Hair follicle dermal papilla cell (primary cell): ENCODE data around the gene OXSM. TPM values are rescaled to one million over a fixed set of nuclear protein-coding genes. Genes with fewer than 3 reads are reported as not detected.

Source experiments
- total RNA-seq: library from RNA; depleted of rRNA; stranded (reverse); fragments of >200 nt; gene quantifications from 2 replicates; pipeline ENCODE4 v1.2.3, GENCODE V29; 2012

OXSM gene
- 5.8 and 6.6 TPM in 2 replicates for total RNA-seq

DNA sequence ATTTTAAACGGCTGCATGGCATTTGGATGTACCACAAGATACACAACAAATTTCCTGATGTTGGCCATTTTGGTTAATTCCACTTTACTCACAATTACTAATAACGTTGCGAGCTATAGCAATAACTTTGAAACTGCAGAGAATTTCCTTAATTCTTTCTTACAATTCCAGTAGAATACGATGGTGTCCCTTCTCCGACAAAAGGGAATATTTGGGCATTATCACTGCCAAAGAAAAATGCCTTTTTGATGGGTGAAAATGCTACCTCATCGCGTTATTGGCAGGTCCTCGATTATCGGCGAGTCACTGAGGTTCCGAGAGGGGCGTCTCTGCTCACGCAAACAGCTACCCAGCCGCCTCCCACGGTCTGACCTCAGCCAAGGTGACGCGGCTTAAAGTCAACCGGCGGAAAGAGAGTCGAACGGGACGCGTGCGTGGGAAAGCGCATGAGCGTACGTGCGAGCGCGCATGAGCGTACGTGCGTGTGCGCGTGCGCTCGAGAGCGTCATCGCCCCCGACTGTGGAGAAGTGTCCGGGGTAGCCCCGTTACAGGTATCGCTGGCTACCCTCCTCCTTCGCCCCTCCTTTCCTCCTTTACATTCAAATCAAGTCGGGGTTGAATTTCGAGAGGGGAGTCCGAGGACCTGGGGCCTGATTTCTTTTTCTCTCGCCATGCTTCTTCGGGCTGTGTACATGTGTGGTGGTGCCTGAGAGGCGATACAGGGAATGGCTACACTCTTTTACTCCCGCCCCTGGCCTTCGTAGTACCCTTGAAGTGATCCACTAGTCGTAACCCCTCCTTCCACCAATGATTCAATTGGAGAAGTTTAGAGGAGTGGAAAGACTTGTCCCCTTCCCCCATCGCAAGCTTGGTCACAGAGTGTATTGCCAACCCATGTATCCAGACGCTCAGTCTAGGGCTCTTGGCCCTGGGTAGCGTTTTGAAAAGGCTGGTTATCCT lies at the start of gene OXSM:
OXSM (plus strand) TSS at position 495 of the 961 bp plus-strand sequence. CDS start 931 bp downstream, outside the sequence.

GRCh38 chr3:25782938-25783660 lies 6.8 kb upstream of the OXSM start, which contains the start of gene NGLY1:
Gene NGLY1 (minus strand): TSS chr3:25783443. CDS start chr3:25783390, 53 bp downstream.

Other genes with a start within 250 kb of the OXSM start
- gene TOP2B, start 125.2 kb upstream of the OXSM start, total RNA-seq: 55.6 and 64.7 TPM in 2 replicates
- 23.3 and 25.6 TPM in 2 replicates for gene NGLY1, start 6.6 kb upstream of the OXSM start, total RNA-seq